Measurements from ENCODE around the gene FEZ2. TPM values are rescaled to one million over a fixed set of nuclear protein-coding genes. Genes with fewer than 3 reads are reported as not detected.

The FEZ2 gene
- total and polyA plus RNA-seq, 2 donors (not counting 3 experiments of a cell fraction or from before 2014, with no cell fraction given): 41.2 to 72.4 TPM

GRCh38 chr2:36511858-36512603 lies 85.9 kb downstream of the FEZ2 start:
- FAIRE-seq (no peak), DNase-seq (ENCODE audit: low read depth, low spot score) (no peak)
- H4K20me1 ChIP-seq (replicated peaks; ENCODE audit: control insufficient read depth, extremely low read depth, insufficient read depth, low read length): no peaks in the 10 kb centered on the region
- dilution Hi-C loops (cut with MboI; ENCODE audit: extremely low pct_ligation_motif_present, low sequenced_read_pairs): loop anchor here (25.0 kb wide), 1 partner anchor 150 kb away; no protein-coding TSS in a partner anchor
- peaks cover 52 to 69% of the 10 kb centered on the region in 2 experiments for H3K36me3 ChIP-seq (ENCODE audit: control insufficient read depth in 2 of 2, extremely low read depth in 1 of 2, insufficient read depth in 2 of 2, low read length in 2 of 2)
- CTCF ChIA-PET: interaction anchor here (0.9 to 1.8 kb wide), 3 partner anchors 152 to 161 kb away, joined by 3 to 6 read pairs (median 3); no protein-coding TSS in a partner anchor
- POLR2A ChIA-PET: no interaction called here
- no TSS peak for BruUV-seq (replicated peaks)
- no peaks in the 10 kb centered on the region for H3K4me1 ChIP-seq (ENCODE audit: control insufficient read depth, extremely low read depth, insufficient read depth, low read length)
- TF ChIP-seq JUN (IDR thresholded peaks at IDR 0.05; ENCODE audit: borderline replicate concordance, insufficient read depth, insufficient read length, low read depth) (no peak), MYC (IDR thresholded peaks at IDR 0.05; ENCODE audit: low read depth, low read length) (no peak), POLR2AphosphoS5 (IDR thresholded peaks at IDR 0.05; ENCODE audit: insufficient read depth, low read depth, low read length) (no peak), POLR2A (IDR thresholded peaks at IDR 0.05; ENCODE audit: low read depth, low read length) (no peak), MAX (IDR thresholded peaks at IDR 0.05; ENCODE audit: insufficient read depth, insufficient read length) (no peak), FOS (IDR thresholded peaks at IDR 0.05; ENCODE audit: borderline replicate concordance, insufficient read depth, low read length) (no peak), EZH2 (IDR thresholded peaks at IDR 0.05; ENCODE audit: borderline replicate concordance, low read depth, low read length, severe bottlenecking) (no peak), GATA2 (IDR thresholded peaks at IDR 0.05; ENCODE audit: insufficient read depth, insufficient read length, low read depth, low read length) (no peak), CTCF (IDR thresholded peaks at IDR 0.05; ENCODE audit: extremely low read depth in 1 of 2, insufficient read depth in 1 of 2, low read depth in 1 of 2, low read length in 2 of 2) (no peak)
- H3K27ac ChIP-seq (ENCODE audit: insufficient read depth, low read depth, low read length): no peak overlapping the region
- no peak overlapping the region for H3K9ac ChIP-seq (replicated peaks; ENCODE audit: extremely low read depth, insufficient read depth, low read length)
- H2AFZ ChIP-seq (ENCODE audit: low read depth, low read length): no peak overlapping the region
- no peak overlapping the region for H3K4me2 ChIP-seq (ENCODE audit: insufficient read depth, low read length)
- no peaks in the 10 kb centered on the region for H3K27me3 ChIP-seq (ENCODE audit: control insufficient read depth in 2 of 2, insufficient read depth in 2 of 2, low read length in 2 of 2)
- H3K9me1 ChIP-seq (replicated peaks; ENCODE audit: control insufficient read depth, extremely low read depth, insufficient read depth, low read length): no peaks in the 10 kb centered on the region
- peaks cover 35% of the 10 kb centered on the region for H3K79me2 ChIP-seq (ENCODE audit: control insufficient read depth, insufficient read depth, low read length)
- intact Hi-C loops (cut with micrococcal nuclease): no loop called here
- H3K4me3 ChIP-seq (replicated peaks in 1 of 3; ENCODE audit: insufficient read depth in 1 of 3, low read depth in 1 of 3, low read length in 3 of 3): no peak overlapping the region
- no peaks in the 10 kb centered on the region for H3K9me3 ChIP-seq (replicated peaks; ENCODE audit: control insufficient read depth, insufficient read depth, low read length)
